HepG2 (cell line): ENCODE measurements around the gene DDN. TPM values are rescaled to one million over a fixed set of nuclear protein-coding genes. Genes with fewer than 3 reads are reported as not detected.

Source experiments
- ARHGAP35 ChIP-seq: sonication (generic); formaldehyde crosslinking; IDR thresholded peaks from 2 replicates; pipeline ENCODE4 v1.9.0; 2022; ENCODE audit warnings: mild to moderate bottlenecking, inconsistent platforms, moderate library complexity, missing genetic modification reagents, borderline replicate concordance
- DNMT1 ChIP-seq: sonication (generic); formaldehyde crosslinking; IDR thresholded peaks from 2 replicates; pipeline ENCODE4 v1.5.1; 2020; ENCODE audit warnings: mild to moderate bottlenecking, missing genetic modification reagents
- GATA4 ChIP-seq: sonication (generic); IDR thresholded peaks from 2 replicates; pipeline ENCODE4 v1.6.1; 2016; ENCODE audit warnings: antibody characterized with exemption, low read depth, borderline replicate concordance
- GFI1 ChIP-seq: sonication (generic); formaldehyde crosslinking; IDR thresholded peaks from 2 replicates; pipeline ENCODE4 v1.5.0; 2020; ENCODE audit warnings: missing genetic modification reagents, mild to moderate bottlenecking, borderline replicate concordance
- IRX3 ChIP-seq: sonication (generic); formaldehyde crosslinking; IDR thresholded peaks from 2 replicates; pipeline ENCODE4 v1.8.1; 2023; ENCODE audit warnings: mild to moderate bottlenecking, low read depth, missing genetic modification reagents, borderline replicate concordance
- KLF6 ChIP-seq: IDR thresholded peaks from 2 replicates; pipeline ENCODE4 v1.8.0; 2016; ENCODE audit warnings: missing biosample characterization, missing genetic modification reagents
- MAFG ChIP-seq: sonication (generic); formaldehyde crosslinking; IDR thresholded peaks from 2 replicates; pipeline ENCODE4 v1.5.1; 2020; ENCODE audit warnings: mild to moderate bottlenecking, missing genetic modification reagents
- MED13 ChIP-seq: sonication (generic); formaldehyde crosslinking; IDR thresholded peaks from 2 replicates; pipeline ENCODE4 v1.5.0; 2020; ENCODE audit warnings: missing genetic modification reagents
- NCOR1 ChIP-seq: fragments of 200-600 bp; sonication (generic); IDR thresholded peaks from 2 replicates; pipeline ENCODE4 v1.7.0; 2017; ENCODE audit warnings: antibody characterized with exemption, low read length, borderline replicate concordance
- NR1H2 ChIP-seq: sonication (generic); formaldehyde crosslinking; IDR thresholded peaks from 2 replicates; pipeline ENCODE4 v1.8.1; 2022; ENCODE audit warnings: low read depth, missing genetic modification reagents, borderline replicate concordance
- RBM39 ChIP-seq: fragments of 200-400 bp; formaldehyde crosslinking; IDR thresholded peaks from one replicate; pipeline ENCODE4 v1.6.1; 2018; ENCODE audit warnings: antibody characterized with exemption, mild to moderate bottlenecking, low read depth, low read length; ENCODE audit not compliant: poor library complexity, severe bottlenecking
- SNRNP70 ChIP-seq: fragments of 200-400 bp; formaldehyde crosslinking; IDR thresholded peaks from 2 replicates; pipeline ENCODE4 v1.6.1; 2017; ENCODE audit warnings: mild to moderate bottlenecking, low read depth, low read length, moderate library complexity
- TGIF2 ChIP-seq: IDR thresholded peaks from 2 replicates; pipeline ENCODE4 v1.6.1; 2016; ENCODE audit warnings: control low read depth, missing compliant biosample characterization
- ZBTB46 ChIP-seq: sonication (generic); formaldehyde crosslinking; IDR thresholded peaks from 2 replicates; pipeline ENCODE4 v1.4.0; 2020; ENCODE audit warnings: mild to moderate bottlenecking, missing genetic modification reagents, borderline replicate concordance
- ZFP62 ChIP-seq: sonication (generic); formaldehyde crosslinking; IDR thresholded peaks from 2 replicates; pipeline ENCODE4 v1.4.0; 2020; ENCODE audit warnings: missing genetic modification reagents
- ZMYM2 ChIP-seq: sonication (generic); formaldehyde crosslinking; IDR thresholded peaks from 2 replicates; pipeline ENCODE4 v1.8.0; 2022; ENCODE audit warnings: mild to moderate bottlenecking, missing genetic modification reagents
- ZNF180 ChIP-seq: sonication (generic); formaldehyde crosslinking; IDR thresholded peaks from 2 replicates; pipeline ENCODE4 v1.4.0; 2020; ENCODE audit warnings: low read depth, missing genetic modification reagents, borderline replicate concordance
- ZNF337 ChIP-seq: sonication (generic); formaldehyde crosslinking; IDR thresholded peaks from 2 replicates; pipeline ENCODE4 v1.5.1; 2020; ENCODE audit warnings: missing genetic modification reagents, low read depth, mild to moderate bottlenecking, borderline replicate concordance
- ZNF431 ChIP-seq: sonication (generic); formaldehyde crosslinking; IDR thresholded peaks from 2 replicates; pipeline ENCODE4 v1.9.0; 2022; ENCODE audit warnings: missing genetic modification reagents, low read depth, mild to moderate bottlenecking, borderline replicate concordance
- ZNF441 ChIP-seq: sonication (generic); formaldehyde crosslinking; IDR thresholded peaks from 2 replicates; pipeline ENCODE4 v1.7.0; 2021; ENCODE audit warnings: missing genetic modification reagents, borderline replicate concordance
- ZNF484 ChIP-seq: sonication (generic); formaldehyde crosslinking; IDR thresholded peaks from 2 replicates; pipeline ENCODE4 v1.5.1; 2020; ENCODE audit warnings: mild to moderate bottlenecking, low read depth, missing genetic modification reagents, borderline replicate concordance
- ZNF607 ChIP-seq: sonication (generic); formaldehyde crosslinking; IDR thresholded peaks from 2 replicates; pipeline ENCODE4 v1.5.1; 2020; ENCODE audit warnings: missing genetic modification reagents, mild to moderate bottlenecking, borderline replicate concordance
- polyA plus RNA-seq, 8 experiments: library from polyadenylated mRNA; depleted of rRNA in 3 of 8; stranded (reverse) in 7 of 8; unstranded in 1 of 8; fragments of >200 nt; fragmentation: Illumina TruSeq in 4 of 8; extraction: Trizol in 4 of 8; gene quantifications; 2 replicates each; pipeline versions ENCODE4 v1.2.1 to v1.2.3, GENCODE V29; 2011 to 2016; ENCODE audit warnings: low read depth in 4 of 8, missing spikeins in 1 of 8, mixed read lengths in 1 of 8; ENCODE audit not compliant: insufficient read depth in 1 of 8
- total RNA-seq, 5 experiments: library from RNA; depleted of rRNA; stranded (reverse); fragments of >200 nt; fragmentation: Illumina TruSeq; extraction: Trizol; gene quantifications; 2 replicates each; pipeline ENCODE4 v1.2.3, GENCODE V29; 2016; ENCODE audit warnings: low read depth in 1 of 5
- TF ChIP-seq, protein P1 (sequence below): sonication (generic); formaldehyde crosslinking; IDR thresholded peaks from 2 replicates; pipeline ENCODE4 v1.5.0; 2020; ENCODE audit warnings: mild to moderate bottlenecking, low read depth, missing genetic modification reagents, borderline replicate concordance
- TF ChIP-seq, protein P2 (sequence below): sonication (generic); formaldehyde crosslinking; IDR thresholded peaks from 2 replicates; pipeline ENCODE4 v1.5.0; 2020; ENCODE audit warnings: mild to moderate bottlenecking, missing genetic modification reagents

DDN gene
- total and polyA plus RNA-seq, 2 of the 13 experiments (the other 11 are each of a cell fraction or from before 2014, with no cell fraction given) = 0.24 to 0.53 TPM

DNA sequence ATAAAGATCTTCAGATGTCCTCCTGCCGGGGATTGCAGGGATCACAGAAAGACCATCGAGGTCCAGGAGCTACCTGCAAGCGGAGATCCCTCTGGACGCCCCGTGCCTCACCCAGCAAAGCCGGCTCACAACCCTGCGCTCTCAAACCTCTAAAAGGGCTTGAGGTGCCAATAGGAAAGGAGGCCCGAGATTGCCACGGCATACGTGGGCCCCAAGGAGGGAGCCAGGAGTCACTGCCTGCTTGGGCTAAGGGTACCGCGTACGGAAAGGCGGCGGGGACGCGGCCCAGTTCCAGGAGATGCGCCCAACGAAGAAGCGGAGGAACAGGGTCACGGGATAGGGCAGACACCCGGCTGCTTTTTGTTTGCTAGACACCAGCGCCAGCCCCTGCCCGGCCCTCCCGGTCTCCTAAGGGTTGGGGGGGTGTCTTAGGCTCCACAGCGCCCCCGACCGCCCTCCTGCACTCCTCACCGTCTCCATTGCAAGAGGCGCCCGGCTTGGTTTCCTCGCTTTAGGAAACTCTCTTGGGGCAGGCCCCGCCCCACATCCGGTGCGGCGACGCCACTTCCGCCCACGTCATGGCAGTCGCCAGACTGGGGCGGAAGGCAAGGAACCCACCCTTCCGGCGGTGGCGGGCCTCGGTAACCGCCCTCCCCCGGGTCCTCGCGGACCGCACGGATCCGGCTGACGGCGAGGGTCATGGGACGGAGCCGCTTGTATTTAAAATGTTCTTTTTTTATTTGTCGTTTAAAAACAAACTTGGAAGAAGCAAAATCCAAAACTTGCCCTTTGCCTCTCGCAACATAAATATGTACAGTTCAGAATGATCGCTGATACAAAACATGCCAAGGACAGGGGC, 19.3 kb upstream of the DDN start, which contains the start of gene PRKAG1 (continued):
- TF ChIP-seq NCOR1 = no peak
- TF ChIP-seq DNMT1 (CRISPR knock-in tag) = no peak
- TF ChIP-seq, protein P1, sequence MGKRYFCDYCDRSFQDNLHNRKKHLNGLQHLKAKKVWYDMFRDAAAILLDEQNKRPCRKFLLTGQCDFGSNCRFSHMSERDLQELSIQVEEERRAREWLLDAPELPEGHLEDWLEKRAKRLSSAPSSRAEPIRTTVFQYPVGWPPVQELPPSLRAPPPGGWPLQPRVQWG = no peak
- TF ChIP-seq ZNF337 (CRISPR knock-in tag) = no peak
- TF ChIP-seq IRX3 (CRISPR knock-in tag) = no peak
- no peak for TF ChIP-seq MED13
- TF ChIP-seq MAFG (CRISPR knock-in tag) = no peak
- no peak for TF ChIP-seq ARHGAP35 (CRISPR knock-in tag)
- no peak for TF ChIP-seq ZNF431
- no peak for TF ChIP-seq GFI1 (CRISPR knock-in tag)
- TF ChIP-seq ZNF607 (CRISPR knock-in tag) = peak; percentile 76; the same call in 1 of the 2 replicates
- TF ChIP-seq ZNF484 (CRISPR knock-in tag) = no peak
- TF ChIP-seq ZBTB46 (CRISPR knock-in tag) = no peak
- no peak for TF ChIP-seq SNRNP70
- TF ChIP-seq, protein P2, sequence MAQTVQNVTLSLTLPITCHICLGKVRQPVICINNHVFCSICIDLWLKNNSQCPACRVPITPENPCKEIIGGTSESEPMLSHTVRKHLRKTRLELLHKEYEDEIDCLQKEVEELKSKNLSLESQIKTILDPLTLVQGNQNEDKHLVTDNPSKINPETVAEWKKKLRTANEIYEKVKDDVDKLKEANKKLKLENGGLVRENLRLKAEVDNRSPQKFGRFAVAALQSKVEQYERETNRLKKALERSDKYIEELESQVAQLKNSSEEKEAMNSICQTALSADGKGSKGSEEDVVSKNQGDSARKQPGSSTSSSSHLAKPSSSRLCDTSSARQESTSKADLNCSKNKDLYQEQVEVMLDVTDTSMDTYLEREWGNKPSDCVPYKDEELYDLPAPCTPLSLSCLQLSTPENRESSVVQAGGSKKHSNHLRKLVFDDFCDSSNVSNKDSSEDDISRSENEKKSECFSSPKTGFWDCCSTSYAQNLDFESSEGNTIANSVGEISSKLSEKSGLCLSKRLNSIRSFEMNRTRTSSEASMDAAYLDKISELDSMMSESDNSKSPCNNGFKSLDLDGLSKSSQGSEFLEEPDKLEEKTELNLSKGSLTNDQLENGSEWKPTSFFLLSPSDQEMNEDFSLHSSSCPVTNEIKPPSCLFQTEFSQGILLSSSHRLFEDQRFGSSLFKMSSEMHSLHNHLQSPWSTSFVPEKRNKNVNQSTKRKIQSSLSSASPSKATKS (CRISPR knock-in tag) = no peak
- no peak; the same call in 1 of the 2 replicates for TF ChIP-seq KLF6
- TF ChIP-seq TGIF2 = no peak
- TF ChIP-seq ZNF441 (CRISPR knock-in tag) = peak; percentile 85
- TF ChIP-seq ZMYM2 = no peak
- peak; percentile 93 for TF ChIP-seq RBM39
- TF ChIP-seq NR1H2 (CRISPR knock-in tag) = no peak
- 0 out of 2 replicates have a peak, but pooled peaks have one; percentile 18 for TF ChIP-seq GATA4
- no peak for TF ChIP-seq ZFP62 (CRISPR knock-in tag)
- no peak for TF ChIP-seq ZNF180 (CRISPR knock-in tag)
